Epithelial cell of proximal tubule (primary cell): ENCODE results near the gene TM2D1. TPM values are rescaled to one million over a fixed set of nuclear protein-coding genes. Genes with fewer than 3 reads are reported as not detected.

Experiments
- DNase-seq: peaks from one replicate; pipeline ENCODE4 v3.0.0-alpha.2; 2011; ENCODE audit warnings: low read depth
- H3K4me3 ChIP-seq: 2 replicates; pipeline ENCODE4 v1.5.1; 2011; ENCODE audit warnings: low read depth, mild to moderate bottlenecking, low read length
- total RNA-seq: library from RNA; depleted of rRNA; stranded (reverse); fragments of >200 nt; gene quantifications from 2 replicates; pipeline ENCODE4 v1.2.3, GENCODE V29; 2015
- TF ChIP-seq, protein P1 (sequence below): conservative IDR thresholded peaks from 2 replicates; pipeline ENCODE4 v1.5.1; 2012; ENCODE audit warnings: low read depth, mild to moderate bottlenecking, low read length

The TM2D1 gene
- total RNA-seq, 1 donor from 2014 or later: 59.5 TPM

DNA sequence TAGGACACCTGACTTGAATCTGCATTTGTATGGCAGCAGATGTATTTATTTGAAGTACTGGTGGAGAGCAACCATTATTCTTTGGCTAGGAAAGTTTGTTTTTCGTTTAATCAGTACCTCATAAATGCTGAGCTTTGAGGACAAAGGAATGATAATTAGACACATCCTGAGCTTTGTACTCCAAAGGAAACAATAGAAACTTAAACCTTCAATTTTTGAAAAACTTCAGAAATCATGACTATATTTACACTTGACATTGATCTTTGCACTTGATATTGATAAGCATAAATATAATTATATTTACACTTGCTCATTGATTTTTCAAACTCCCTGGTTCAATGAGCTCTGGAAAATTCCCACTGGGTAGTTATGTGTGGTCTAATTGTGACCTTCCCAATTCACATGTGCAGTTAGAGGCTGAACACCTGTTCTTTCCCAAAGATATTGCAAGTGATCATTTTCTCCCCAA, 28.0 kb upstream of the TM2D1 start:
- TF ChIP-seq, protein P1, sequence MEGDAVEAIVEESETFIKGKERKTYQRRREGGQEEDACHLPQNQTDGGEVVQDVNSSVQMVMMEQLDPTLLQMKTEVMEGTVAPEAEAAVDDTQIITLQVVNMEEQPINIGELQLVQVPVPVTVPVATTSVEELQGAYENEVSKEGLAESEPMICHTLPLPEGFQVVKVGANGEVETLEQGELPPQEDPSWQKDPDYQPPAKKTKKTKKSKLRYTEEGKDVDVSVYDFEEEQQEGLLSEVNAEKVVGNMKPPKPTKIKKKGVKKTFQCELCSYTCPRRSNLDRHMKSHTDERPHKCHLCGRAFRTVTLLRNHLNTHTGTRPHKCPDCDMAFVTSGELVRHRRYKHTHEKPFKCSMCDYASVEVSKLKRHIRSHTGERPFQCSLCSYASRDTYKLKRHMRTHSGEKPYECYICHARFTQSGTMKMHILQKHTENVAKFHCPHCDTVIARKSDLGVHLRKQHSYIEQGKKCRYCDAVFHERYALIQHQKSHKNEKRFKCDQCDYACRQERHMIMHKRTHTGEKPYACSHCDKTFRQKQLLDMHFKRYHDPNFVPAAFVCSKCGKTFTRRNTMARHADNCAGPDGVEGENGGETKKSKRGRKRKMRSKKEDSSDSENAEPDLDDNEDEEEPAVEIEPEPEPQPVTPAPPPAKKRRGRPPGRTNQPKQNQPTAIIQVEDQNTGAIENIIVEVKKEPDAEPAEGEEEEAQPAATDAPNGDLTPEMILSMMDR: no peak
- H3K4me3 ChIP-seq: no peak overlapping the region
- DNase-seq: no peak

DNA sequence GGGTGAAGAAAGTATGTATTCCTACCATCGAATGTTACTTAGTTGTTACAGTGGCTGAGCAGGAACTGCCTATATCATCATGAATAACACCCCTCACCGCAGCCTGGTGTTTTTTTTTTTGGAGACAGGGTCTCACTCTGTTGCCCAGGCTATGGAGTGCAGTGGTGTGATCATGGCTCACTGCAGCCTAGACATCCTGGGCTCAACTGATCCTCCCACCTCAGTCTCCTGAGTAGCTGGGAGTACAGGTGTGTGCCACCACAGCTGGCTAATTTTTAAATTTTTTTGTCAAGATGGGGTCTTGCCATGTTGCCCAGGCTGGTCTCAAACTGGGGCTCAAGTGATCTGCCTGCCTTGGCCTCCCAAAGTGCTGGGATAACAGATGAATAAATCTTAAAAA, 24.6 kb upstream of the TM2D1 start:
- no peak for DNase-seq
- TF ChIP-seq, protein P1: no peak
- no peak overlapping the region for H3K4me3 ChIP-seq

GRCh38 chr1:61748566-61748965, 23.6 kb upstream of the TM2D1 start:
- H3K4me3 ChIP-seq: peak overlapping the region; percentile 69
- DNase-seq: no peak
- TF ChIP-seq, protein P1: no peak

- TF ChIP-seq, protein P1: no peak
- DNase-seq: no peak
- H3K4me3 ChIP-seq: peak overlapping the region; percentile 69
These were observed 21.9 kb upstream of the TM2D1 start for GRCh38 chr1:61746813-61747212.

- DNase-seq: no peak
- TF ChIP-seq, protein P1: no peak
- peak overlapping the region; percentile 87 for H3K4me3 ChIP-seq
These were observed 19.0 kb upstream of the TM2D1 start for GRCh38 chr1:61743716-61744580.

DNA sequence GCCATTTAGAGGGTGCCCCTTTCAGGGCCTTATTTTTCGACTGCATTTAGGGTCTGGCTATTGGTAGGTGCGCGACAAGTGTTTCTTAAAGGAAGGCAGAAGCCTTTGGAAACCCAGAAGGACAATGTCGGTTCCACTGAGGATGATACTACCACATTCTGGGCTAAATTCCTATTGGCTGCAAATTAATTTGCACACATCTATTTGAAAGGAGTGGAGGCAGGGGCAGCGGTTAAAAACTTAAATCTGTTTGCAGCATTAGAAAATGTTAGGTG, 18.4 kb upstream of the TM2D1 start:
- TF ChIP-seq, protein P1: no peak
- no peak for DNase-seq
- peak overlapping the region; percentile 87 for H3K4me3 ChIP-seq
